C4-2B (cell line): ENCODE data around the gene ATP13A2.

Source experiments
- ZFX ChIP-seq: fragments of 450-650 bp; IDR thresholded peaks from 2 replicates; pipeline ENCODE4 v1.6.1; 2017
- TF ChIP-seq, protein P1 (sequence below): fragments of 450-650 bp; conservative IDR thresholded peaks from 2 replicates; pipeline ENCODE4 v1.5.1; 2017; ENCODE audit warnings: mild to moderate bottlenecking

DNA sequence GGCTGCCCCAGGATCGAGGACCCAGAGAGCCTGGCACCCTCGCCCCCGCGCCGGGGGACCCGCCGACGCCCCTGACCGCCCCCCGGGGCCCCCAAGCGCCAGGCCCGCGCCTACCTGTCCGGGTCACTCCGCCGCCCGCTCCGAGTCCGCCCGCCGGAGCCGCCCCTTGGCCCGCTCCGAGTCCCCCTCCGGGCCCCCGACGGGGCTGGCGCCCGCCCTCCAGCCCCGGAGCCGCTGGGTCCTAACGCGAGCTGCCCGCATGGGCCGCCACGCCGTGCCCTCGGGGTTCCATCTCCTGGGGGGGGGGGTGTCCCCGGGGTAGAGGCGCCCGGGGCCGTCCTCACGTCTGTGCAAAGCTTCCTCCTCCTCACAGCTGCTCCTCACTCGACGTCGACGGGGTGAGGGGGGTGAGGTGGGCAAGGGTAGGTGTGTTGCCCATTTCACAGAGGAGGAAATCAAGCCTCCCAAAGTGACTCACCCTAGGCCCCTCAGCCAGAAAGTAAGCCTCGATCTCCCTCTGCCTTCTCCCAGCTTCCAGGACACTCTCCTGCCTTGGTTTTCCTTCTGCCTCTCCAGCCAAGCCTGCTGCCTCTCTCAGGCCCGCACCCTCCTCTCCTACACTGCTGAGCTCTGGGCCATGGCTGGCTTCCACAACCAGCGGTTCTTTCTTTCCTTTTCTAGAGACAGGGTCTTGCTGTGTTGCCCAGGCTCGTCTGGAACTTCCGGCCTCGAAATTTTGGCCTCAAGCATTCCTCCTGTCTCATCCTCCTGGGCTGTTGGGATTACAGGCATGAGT is 31.1 kb downstream of the ATP13A2 start, which contains the start of gene MFAP2:
- TF ChIP-seq, protein P1, sequence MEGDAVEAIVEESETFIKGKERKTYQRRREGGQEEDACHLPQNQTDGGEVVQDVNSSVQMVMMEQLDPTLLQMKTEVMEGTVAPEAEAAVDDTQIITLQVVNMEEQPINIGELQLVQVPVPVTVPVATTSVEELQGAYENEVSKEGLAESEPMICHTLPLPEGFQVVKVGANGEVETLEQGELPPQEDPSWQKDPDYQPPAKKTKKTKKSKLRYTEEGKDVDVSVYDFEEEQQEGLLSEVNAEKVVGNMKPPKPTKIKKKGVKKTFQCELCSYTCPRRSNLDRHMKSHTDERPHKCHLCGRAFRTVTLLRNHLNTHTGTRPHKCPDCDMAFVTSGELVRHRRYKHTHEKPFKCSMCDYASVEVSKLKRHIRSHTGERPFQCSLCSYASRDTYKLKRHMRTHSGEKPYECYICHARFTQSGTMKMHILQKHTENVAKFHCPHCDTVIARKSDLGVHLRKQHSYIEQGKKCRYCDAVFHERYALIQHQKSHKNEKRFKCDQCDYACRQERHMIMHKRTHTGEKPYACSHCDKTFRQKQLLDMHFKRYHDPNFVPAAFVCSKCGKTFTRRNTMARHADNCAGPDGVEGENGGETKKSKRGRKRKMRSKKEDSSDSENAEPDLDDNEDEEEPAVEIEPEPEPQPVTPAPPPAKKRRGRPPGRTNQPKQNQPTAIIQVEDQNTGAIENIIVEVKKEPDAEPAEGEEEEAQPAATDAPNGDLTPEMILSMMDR: no peak
- no peak for TF ChIP-seq ZFX
